SK-N-MC (cell line): ENCODE data around the gene ITPR2.

Experiments
- EZH2 ChIP-seq: fragments of 200-600 bp; sonication (generic); IDR thresholded peaks from one replicate; pipeline ENCODE4 v1.6.1; 2017; ENCODE audit warnings: antibody characterized with exemption
- FOXP2 ChIP-seq: optimal IDR thresholded peaks from 2 replicates; pipeline ENCODE3; 2011; ENCODE audit warnings: mild to moderate bottlenecking, moderate library complexity; ENCODE audit not compliant: insufficient read depth; ENCODE audit errors: extremely low read length, control extremely low read depth
- POLR2AphosphoS5 ChIP-seq: IDR thresholded peaks from 2 replicates; pipeline ENCODE4 v1.6.1; 2012; ENCODE audit warnings: mild to moderate bottlenecking, low read depth, low read length, borderline replicate concordance

DNA sequence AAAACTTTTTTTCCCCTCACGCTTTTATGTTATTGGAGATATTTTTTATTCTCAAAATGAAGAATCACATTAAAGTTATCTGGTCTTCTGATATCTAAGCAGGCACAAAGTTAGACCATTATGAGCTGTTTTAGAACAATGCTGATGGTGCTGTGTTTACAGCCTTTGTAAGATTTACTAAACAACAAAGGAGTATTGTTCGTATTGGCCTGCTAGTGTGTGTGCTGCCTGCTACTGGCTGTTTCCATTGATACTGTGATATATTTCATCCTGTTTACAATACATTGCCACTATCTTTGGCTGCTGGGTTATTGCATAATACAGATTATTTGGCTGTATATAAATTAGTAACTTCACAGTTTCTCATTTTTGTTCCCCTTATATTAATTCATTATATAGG is 220.8 kb downstream of the ITPR2 start:
- TF ChIP-seq POLR2AphosphoS5 = no peak
- TF ChIP-seq EZH2 = no peak
- no peak for TF ChIP-seq FOXP2
